GM20431 (cell line): ENCODE measurements around the gene ARID1B.

ENCODE experiments used
- in situ Hi-C: fragments of 300-500 bp; cut with MseI, MboI; formaldehyde crosslinking; loops from one replicate; pipeline ENCODE4 v1.15.0; 2020; ENCODE audit warnings: low sequenced_read_pairs; ENCODE audit not compliant: unreplicated experiment

ARID1B gene

GRCh38 chr6:157255079-157255478 lies 477.9 kb downstream of the ARID1B start:
- in situ Hi-C loops = loop anchor here (25.0 kb wide), 1 partner anchor 693 kb away; no protein-coding TSS in a partner anchor

DNA sequence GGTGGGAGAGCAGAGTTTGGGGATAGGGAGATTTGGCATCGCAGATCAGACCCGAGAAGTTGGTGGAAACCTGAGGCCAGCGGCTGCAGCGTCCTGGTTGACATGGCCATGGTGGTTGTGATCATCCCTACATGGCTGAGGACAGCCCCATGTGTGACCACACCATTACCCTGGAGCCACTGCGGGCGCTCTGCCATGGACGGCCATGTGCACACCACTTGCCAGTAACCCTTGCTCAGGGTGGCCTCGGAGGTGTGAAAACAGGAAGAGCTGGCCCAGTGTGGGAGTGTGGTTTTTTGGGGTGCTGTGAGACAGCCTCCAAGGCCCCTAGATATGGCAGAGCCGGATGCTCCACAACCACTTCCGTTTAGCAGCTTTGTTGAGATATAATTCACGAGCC lies 481.7 kb downstream of the ARID1B start:
- in situ Hi-C loops = loop anchor here (25.0 kb wide), 1 partner anchor 697 kb away; no protein-coding TSS in a partner anchor

GRCh38 chr6:157259443-157259842 lies 482.3 kb downstream of the ARID1B start:
- in situ Hi-C loops = loop anchor here (25.0 kb wide), 1 partner anchor 697 kb away; no protein-coding TSS in a partner anchor
